OCI-LY7 (cell line): Measurements from ENCODE around the gene MUC4. TPM values are rescaled to one million over a fixed set of nuclear protein-coding genes. Genes with fewer than 3 reads are reported as not detected.
"Not testable (repeated sequence)": the region's sequence is repeated elsewhere in the genome, so short reads cannot be mapped to it uniquely, and the experiment has no call there.

Source experiments
- BruUV-seq: library from RNA; stranded (reverse); fragments of 400-500 nt; replicated peaks from 2 replicates; lab custom pipeline; 2021; lab: Mats Ljungman, UMichigan
- CTCF ChIA-PET: fragments of 300-600 bp; sonication (Branson Sonifier 250); formaldehyde crosslinking; loops from one replicate; lab custom pipeline; 2022; ENCODE audit warnings: antibody characterized with exemption; ENCODE audit not compliant: unreplicated experiment; lab: Charles Lee
- POLR2A ChIA-PET: fragments of 300-600 bp; sonication (Branson Sonifier 250); formaldehyde crosslinking; loops from one replicate; lab custom pipeline; 2022; ENCODE audit warnings: antibody characterized with exemption; lab: Charles Lee
- DNase-seq: peaks from one replicate; pipeline ENCODE4 v3.0.0-alpha.2; 2015; ENCODE audit warnings: low spot score
- H2AFZ ChIP-seq: fragments of 200-600 bp; sonication (generic), shearing (Covaris generic); 2 replicates; pipeline ENCODE4 v1.6.1; 2014; ENCODE audit warnings: mild to moderate bottlenecking, antibody characterized with exemption, low read length, moderate library complexity
- H3K27ac ChIP-seq: fragments of 200-600 bp; sonication (generic); 2 replicates; pipeline ENCODE4 v1.5.1; 2014; ENCODE audit warnings: mixed run types, low read depth, mild to moderate bottlenecking, moderate library complexity, low read length, inconsistent platforms; ENCODE audit not compliant: poor library complexity, severe bottlenecking
- H3K36me3 ChIP-seq: fragments of 200-600 bp; sonication (generic); 2 replicates; pipeline ENCODE4 v1.6.1; 2014; ENCODE audit warnings: mild to moderate bottlenecking, antibody characterized with exemption, low read length, moderate library complexity, mixed read lengths; ENCODE audit not compliant: insufficient read depth
- H3K4me1 ChIP-seq: fragments of 200-600 bp; sonication (generic); 2 replicates; pipeline ENCODE4 v1.5.1; 2014; ENCODE audit warnings: mild to moderate bottlenecking, low read length; ENCODE audit not compliant: insufficient read depth, poor library complexity, severe bottlenecking
- H3K4me2 ChIP-seq: fragments of 200-600 bp; sonication (generic); 2 replicates; pipeline ENCODE4 v1.6.1; 2014; ENCODE audit warnings: mild to moderate bottlenecking, low read length
- H3K4me3 ChIP-seq: fragments of 200-600 bp; sonication (generic); 2 replicates; pipeline ENCODE4 v1.5.1; 2014; ENCODE audit warnings: mild to moderate bottlenecking, low read depth, low read length; ENCODE audit not compliant: poor library complexity, severe bottlenecking
- H3K79me2 ChIP-seq: fragments of 200-600 bp; sonication (generic); 2 replicates; pipeline ENCODE4 v1.6.1; 2016; ENCODE audit warnings: low read depth, mild to moderate bottlenecking, low read length, moderate library complexity, mixed read lengths; ENCODE audit not compliant: insufficient read depth
- H3K9me2 ChIP-seq: fragments of 200-600 bp; sonication (generic); 2 replicates; pipeline ENCODE4 v1.6.1; 2016; ENCODE audit warnings: mild to moderate bottlenecking, low read length, mixed read lengths; ENCODE audit not compliant: insufficient read depth
- H3K9me3 ChIP-seq: fragments of 200-600 bp; sonication (generic); 2 replicates; pipeline ENCODE4 v1.6.1; 2014; ENCODE audit warnings: mild to moderate bottlenecking, mixed run types, low read length, mixed read lengths
- H4K20me1 ChIP-seq: fragments of 200-600 bp; sonication (generic); 2 replicates; pipeline ENCODE4 v1.6.1; 2014; ENCODE audit warnings: mild to moderate bottlenecking, antibody characterized with exemption, low read length, moderate library complexity, mixed read lengths; ENCODE audit not compliant: insufficient read depth
- CTCF ChIP-seq: fragments of 200-600 bp; sonication (generic); conservative IDR thresholded peaks from 2 replicates; pipeline ENCODE4 v1.5.1; 2014; ENCODE audit warnings: mild to moderate bottlenecking, antibody characterized with exemption, low read length, moderate library complexity, mixed read lengths
- EZH2phosphoT487 ChIP-seq: fragments of 200-600 bp; sonication (generic); IDR thresholded peaks from 2 replicates; pipeline ENCODE4 v1.6.1; 2018; ENCODE audit warnings: low read depth, borderline replicate concordance, mild to moderate bottlenecking, mixed run types, antibody characterized with exemption, low read length, moderate library complexity, mixed read lengths
- intact Hi-C: fragments of 100-400 bp; cut with micrococcal nuclease; formaldehyde crosslinking; loops from one replicate; pipeline ENCODE4 v1.10.0; 2022; ENCODE audit not compliant: unreplicated experiment
- total RNA-seq, 2 experiments: library from RNA; depleted of rRNA in 1 of 2; stranded (reverse); fragments of >200 nt in 1 of 2; shearing (Covaris generic) in 1 of 2; gene quantifications; 2 replicates each; pipeline ENCODE4 v1.2.3, GENCODE V29; 2014 to 2022

Gene MUC4
- total RNA-seq, 2 experiments from 2014 or later = 0.03 to 0.42 TPM

DNA sequence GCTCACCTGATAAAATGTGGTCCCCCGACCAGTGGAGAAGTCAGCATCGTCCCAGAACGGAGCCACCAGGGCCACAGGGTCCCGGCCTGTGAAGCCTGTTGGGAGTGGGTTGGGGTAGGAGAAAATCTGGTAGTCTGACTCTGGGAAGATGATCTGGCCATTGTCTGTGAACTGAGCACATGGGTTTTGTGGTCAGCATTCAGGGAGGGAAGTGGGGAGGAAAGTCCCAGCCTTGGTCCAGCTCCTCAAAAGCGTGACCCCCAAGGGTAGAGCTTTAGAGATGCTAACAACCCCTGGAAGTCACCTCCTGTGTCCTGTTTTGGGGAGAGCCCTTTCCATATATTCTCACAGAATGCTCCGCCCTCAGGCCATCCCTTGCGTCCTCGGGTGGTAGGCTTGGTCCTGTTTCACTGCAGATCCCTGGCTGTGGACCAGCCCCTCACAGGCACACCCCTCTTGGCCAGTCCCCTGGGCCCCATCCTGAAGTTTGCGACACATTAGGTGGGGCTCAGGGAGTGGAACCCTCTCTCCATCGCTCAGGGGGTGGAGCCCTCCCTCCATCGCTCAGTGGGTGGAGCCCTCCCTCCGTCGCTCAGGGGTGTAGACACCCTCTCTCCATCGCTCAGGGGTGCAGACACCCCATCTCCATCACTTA lies 40.0 kb downstream of the MUC4 start:
- no TSS peak for BruUV-seq
- intact Hi-C loops = no loop called here
- no peaks in the 10 kb centered on the region for H3K9me3 ChIP-seq
- no peak overlapping the region for H3K27ac ChIP-seq
- no peaks in the 10 kb centered on the region for H3K9me2 ChIP-seq
- no peak overlapping the region for H3K4me2 ChIP-seq
- no peaks in the 10 kb centered on the region for H3K79me2 ChIP-seq
- H3K4me3 ChIP-seq = no peak overlapping the region
- no peaks in the 10 kb centered on the region for H3K36me3 ChIP-seq
- ChIA-PET POLR2A (no interaction called here), CTCF (no interaction called here)
- TF ChIP-seq EZH2phosphoT487 (no peak), CTCF (no peak)
- no peak overlapping the region for H2AFZ ChIP-seq
- H4K20me1 ChIP-seq = no peaks in the 10 kb centered on the region
- H3K4me1 ChIP-seq = no peaks in the 10 kb centered on the region
- DNase-seq = no peak

DNA sequence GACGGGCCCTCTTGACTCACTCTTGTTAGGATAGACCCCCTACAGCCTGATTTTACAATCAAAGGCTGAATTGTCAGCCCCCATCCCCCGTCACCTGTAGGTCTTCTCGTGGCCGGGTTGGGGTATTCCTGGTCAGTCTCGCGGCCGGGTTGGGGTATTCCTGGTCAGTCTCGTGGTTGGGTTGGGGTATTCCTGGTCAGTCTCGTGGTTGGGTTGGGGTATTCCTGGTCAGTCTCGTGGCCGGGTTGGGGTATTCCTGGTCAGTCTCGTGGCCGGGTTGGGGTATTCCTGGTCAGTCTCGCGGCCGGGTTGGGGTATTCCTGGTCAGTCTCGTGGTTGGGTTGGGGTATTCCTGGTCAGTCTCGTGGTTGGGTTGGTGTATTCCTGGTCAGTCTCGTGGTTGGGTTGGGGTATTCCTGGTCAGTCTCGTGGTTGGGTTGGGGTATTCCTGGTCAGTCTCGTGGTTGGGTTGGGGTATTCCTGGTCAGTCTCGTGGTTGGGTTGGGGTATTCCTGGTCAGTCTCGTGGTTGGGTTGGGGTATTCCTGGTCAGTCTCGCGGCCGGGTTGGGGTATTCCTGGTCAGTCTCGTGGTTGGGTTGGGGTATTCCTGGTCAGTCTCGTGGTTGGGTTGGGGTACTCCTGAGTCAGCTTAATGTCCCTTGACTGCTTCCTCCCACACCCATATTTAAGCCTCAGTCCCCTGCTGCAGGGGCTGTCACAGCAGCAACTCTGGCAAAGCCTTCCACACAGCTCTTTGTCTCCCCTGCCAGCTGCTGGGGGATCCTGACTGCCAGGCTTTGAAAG lies 40.7 kb downstream of the MUC4 start:
- DNase-seq, POLR2A ChIA-PET, BruUV-seq: not testable (repeated sequence)

DNA sequence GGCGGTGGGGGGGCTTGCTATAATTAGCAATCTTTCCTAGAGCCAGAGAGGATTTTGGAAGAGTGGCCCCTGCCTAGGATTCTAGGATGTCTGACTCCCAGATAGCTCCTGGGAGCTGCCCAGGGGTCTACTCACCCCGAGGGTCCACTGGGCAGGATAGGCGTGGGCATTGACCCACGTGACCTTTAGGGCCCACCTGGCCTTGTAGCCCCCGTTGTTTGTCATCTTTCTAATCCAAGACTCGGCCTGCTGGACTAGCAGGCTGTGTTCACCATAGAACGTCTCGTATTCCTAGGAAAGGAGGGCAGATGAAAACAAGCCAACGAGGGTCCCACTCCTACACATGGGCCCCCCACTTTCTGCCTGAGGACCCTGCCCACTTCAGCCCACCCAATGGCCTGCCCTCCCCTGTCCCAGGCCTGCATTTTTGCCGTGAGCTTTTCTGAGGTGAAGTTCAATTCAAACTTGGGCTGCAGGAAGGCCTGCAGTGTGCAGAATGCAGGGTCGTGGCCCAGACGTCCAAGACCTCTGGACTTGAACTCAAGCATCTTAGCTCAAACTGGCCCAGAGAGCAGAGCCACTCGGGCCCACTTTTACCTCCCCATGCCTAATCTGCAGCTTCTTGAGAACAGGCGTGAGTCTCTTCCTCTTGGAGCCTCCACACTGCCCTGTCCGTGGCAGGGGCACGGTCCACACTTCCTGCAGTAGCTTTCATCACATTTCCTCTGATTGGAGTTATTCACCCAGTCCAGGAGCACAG lies 41.5 kb downstream of the MUC4 start:
- ChIA-PET POLR2A (no interaction called here), CTCF (no interaction called here)
- intact Hi-C loops = no loop called here
- no TSS peak for BruUV-seq
- Histone ChIP-seq H2AFZ (no peak overlapping the region), H4K20me1 (no peaks in the 10 kb centered on the region), H3K36me3 (no peaks in the 10 kb centered on the region), H3K4me1 (no peaks in the 10 kb centered on the region), H3K4me2 (no peak overlapping the region), H3K4me3 (no peak overlapping the region), H3K9me3 (no peaks in the 10 kb centered on the region), H3K27ac (no peak overlapping the region), H3K79me2 (no peaks in the 10 kb centered on the region), H3K9me2 (no peaks in the 10 kb centered on the region)
- DNase-seq = no peak
- TF ChIP-seq CTCF = no peak
- TF ChIP-seq EZH2phosphoT487 = no peak

More for the DNA sequence above, 40.7 kb downstream of the MUC4 start:
- H4K20me1 ChIP-seq, H3K4me3 ChIP-seq, H3K36me3 ChIP-seq, H3K27ac ChIP-seq, H3K9me3 ChIP-seq, H3K4me2 ChIP-seq, H3K4me1 ChIP-seq, intact Hi-C loops, H3K79me2 ChIP-seq, H2AFZ ChIP-seq, H3K9me2 ChIP-seq, CTCF ChIA-PET: not testable (repeated sequence)
